HL-60 (cell line): ENCODE data around the gene ETV6.

Source experiments
- DNase-seq, 2 experiments: peaks; one replicate each; pipeline ENCODE4 v3.0.0-alpha.2; 2010 to 2020; ENCODE audit warnings: low read depth in 1 of 2, low spot score in 1 of 2
- H3K27ac ChIP-seq: fragments of 250-450 bp; sonication (Bioruptor Pico); replicated peaks from 2 replicates; pipeline ENCODE4 v1.5.1; 2020; ENCODE audit warnings: mild to moderate bottlenecking, moderate library complexity
- H3K27me3 ChIP-seq: fragments of 250-450 bp; sonication (Bioruptor Pico); 2 replicates; pipeline ENCODE4 v1.5.1; 2021; ENCODE audit warnings: mild to moderate bottlenecking, moderate library complexity; ENCODE audit not compliant: insufficient read depth, poor library complexity, severe bottlenecking
- H3K4me3 ChIP-seq: replicated peaks from 2 replicates; pipeline ENCODE4 v1.5.1; 2011; ENCODE audit warnings: mild to moderate bottlenecking, control low read depth, low read length; ENCODE audit not compliant: insufficient read depth
- GABPA ChIP-seq: IDR thresholded peaks from 2 replicates; pipeline ENCODE4 v1.6.1; 2012; ENCODE audit warnings: low read depth
- POLR2AphosphoS5 ChIP-seq: IDR thresholded peaks from 2 replicates; pipeline ENCODE4 v1.6.1; 2012; ENCODE audit warnings: low read depth
- SPI1 ChIP-seq: IDR thresholded peaks from 2 replicates; pipeline ENCODE4 v1.6.1; 2012; ENCODE audit warnings: low read depth, mild to moderate bottlenecking, borderline replicate concordance
- TF ChIP-seq, protein P1 (sequence below): IDR thresholded peaks from one replicate; pipeline ENCODE4 v1.5.1; 2011; ENCODE audit warnings: low read length, control low read depth, inconsistent platforms; ENCODE audit not compliant: insufficient read depth
- TF ChIP-seq, protein P2 (sequence below): IDR thresholded peaks from 2 replicates; pipeline ENCODE4 v1.6.1; 2012; ENCODE audit warnings: low read depth; ENCODE audit not compliant: insufficient replicate concordance

Gene ETV6

DNA sequence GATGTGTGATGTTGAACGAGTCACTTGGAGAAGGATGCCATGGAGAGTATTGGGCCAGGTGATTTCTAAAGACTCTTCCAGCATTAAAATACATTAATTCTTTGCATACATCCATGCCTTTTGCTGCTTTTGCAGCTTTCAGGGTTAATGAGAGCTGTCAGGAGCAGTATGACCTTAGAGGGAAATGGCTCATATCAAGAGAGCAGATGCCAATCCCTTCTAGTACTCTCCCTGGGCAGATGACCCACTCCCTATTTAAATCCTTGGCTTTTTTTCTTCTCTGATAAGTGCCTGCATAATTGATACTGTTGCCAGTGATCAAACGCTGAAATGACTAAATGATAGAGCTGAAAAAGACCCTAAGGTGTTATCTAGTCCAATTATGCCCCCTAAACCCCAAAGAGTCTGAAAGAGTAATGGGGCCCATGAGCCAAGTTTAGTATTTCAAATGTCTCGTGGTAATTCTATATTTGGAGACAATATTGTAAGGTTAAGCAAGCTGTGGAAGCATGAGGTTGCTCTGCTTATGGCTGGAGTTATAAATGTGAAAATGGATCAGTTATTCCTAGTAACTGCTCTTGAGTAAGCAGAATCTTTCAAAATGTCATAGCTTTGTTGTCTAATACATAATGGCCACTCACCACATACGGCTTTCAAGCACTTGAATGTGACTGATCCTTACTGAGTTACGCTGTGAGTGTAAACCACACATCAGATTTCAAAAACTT, 137.3 kb downstream of the ETV6 start:
- no peak for DNase-seq

DNA sequence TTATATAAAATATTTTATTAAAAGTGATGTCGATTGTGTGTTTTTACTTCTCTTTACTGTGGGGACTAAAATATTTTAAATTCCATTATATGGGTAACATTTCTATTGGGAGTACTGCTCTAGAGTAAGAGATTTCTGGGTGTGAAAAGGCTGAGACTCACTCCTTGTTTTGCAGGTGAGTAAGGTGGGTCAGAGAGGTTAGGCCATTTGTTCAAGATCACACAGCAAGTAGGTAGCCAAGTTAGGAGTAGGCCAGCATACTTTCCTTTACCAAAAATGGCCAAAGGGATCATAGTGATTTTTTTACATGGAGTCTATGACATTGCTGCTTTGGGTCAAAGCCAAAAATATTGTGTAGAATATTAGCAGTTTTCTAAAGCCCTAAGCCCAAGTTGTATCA, 138.0 kb downstream of the ETV6 start:
- DNase-seq, result no peak
- H3K27me3 ChIP-seq, result no peaks in the 10 kb centered on the region
- no peak overlapping the region for H3K4me3 ChIP-seq
- TF ChIP-seq, protein P1, sequence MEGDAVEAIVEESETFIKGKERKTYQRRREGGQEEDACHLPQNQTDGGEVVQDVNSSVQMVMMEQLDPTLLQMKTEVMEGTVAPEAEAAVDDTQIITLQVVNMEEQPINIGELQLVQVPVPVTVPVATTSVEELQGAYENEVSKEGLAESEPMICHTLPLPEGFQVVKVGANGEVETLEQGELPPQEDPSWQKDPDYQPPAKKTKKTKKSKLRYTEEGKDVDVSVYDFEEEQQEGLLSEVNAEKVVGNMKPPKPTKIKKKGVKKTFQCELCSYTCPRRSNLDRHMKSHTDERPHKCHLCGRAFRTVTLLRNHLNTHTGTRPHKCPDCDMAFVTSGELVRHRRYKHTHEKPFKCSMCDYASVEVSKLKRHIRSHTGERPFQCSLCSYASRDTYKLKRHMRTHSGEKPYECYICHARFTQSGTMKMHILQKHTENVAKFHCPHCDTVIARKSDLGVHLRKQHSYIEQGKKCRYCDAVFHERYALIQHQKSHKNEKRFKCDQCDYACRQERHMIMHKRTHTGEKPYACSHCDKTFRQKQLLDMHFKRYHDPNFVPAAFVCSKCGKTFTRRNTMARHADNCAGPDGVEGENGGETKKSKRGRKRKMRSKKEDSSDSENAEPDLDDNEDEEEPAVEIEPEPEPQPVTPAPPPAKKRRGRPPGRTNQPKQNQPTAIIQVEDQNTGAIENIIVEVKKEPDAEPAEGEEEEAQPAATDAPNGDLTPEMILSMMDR, result no peak
- TF ChIP-seq, protein P2, sequence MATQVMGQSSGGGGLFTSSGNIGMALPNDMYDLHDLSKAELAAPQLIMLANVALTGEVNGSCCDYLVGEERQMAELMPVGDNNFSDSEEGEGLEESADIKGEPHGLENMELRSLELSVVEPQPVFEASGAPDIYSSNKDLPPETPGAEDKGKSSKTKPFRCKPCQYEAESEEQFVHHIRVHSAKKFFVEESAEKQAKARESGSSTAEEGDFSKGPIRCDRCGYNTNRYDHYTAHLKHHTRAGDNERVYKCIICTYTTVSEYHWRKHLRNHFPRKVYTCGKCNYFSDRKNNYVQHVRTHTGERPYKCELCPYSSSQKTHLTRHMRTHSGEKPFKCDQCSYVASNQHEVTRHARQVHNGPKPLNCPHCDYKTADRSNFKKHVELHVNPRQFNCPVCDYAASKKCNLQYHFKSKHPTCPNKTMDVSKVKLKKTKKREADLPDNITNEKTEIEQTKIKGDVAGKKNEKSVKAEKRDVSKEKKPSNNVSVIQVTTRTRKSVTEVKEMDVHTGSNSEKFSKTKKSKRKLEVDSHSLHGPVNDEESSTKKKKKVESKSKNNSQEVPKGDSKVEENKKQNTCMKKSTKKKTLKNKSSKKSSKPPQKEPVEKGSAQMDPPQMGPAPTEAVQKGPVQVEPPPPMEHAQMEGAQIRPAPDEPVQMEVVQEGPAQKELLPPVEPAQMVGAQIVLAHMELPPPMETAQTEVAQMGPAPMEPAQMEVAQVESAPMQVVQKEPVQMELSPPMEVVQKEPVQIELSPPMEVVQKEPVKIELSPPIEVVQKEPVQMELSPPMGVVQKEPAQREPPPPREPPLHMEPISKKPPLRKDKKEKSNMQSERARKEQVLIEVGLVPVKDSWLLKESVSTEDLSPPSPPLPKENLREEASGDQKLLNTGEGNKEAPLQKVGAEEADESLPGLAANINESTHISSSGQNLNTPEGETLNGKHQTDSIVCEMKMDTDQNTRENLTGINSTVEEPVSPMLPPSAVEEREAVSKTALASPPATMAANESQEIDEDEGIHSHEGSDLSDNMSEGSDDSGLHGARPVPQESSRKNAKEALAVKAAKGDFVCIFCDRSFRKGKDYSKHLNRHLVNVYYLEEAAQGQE, result no peak
- TF ChIP-seq GABPA (no peak), POLR2AphosphoS5 (no peak), SPI1 (no peak)
- no peak overlapping the region; the same call in 1 of the 2 replicates for H3K27ac ChIP-seq

More for the DNA sequence above, 137.3 kb downstream of the ETV6 start:
- no peak overlapping the region for H3K4me3 ChIP-seq
- no peak for TF ChIP-seq POLR2AphosphoS5
- TF ChIP-seq, protein P1, result no peak
- TF ChIP-seq SPI1, result no peak
- TF ChIP-seq GABPA, result no peak
- TF ChIP-seq, protein P2, result no peak
- H3K27me3 ChIP-seq, result no peaks in the 10 kb centered on the region
- H3K27ac ChIP-seq, result peak overlapping the region; percentile 21

DNA sequence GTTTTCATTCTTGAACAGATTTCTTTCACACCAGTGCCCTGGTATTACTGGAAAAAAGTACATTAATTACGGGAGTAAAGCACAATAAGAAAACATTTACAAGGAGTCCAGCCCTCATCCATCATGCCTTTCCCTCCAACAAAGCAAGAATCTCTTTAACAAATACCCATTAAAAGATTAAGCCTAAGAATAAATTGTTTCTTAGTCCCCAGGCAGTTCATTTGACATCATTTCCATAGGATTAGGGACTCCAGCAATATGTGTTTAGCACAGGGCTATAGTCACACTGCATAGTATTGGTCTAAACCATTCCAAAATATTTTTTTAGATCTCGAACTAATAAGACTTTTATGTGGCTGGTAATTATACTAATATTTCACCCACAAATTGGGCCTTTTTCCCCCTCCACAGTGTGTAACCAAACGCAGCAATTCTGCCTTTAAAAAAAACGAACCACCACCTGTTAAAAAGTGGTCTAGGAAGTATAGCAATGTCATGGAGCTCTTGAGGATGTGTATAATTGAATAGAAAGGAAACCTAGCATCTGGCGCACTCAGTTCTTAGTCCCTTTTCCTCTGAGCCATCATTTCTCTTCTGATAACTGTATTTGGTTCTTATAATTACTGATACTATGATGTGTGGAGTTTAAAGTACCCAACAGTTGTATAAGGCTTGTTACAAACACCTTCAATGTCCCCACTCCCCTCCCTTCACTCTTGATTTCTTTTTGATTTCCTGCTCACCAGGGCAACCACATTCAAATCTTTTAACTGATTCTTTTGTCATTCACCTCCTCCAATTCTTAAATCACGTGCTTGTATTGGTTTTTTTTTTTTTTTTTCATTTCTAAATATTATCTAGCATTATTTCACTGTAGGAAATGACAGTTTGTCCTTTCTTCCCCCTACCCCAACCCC, 138.7 kb downstream of the ETV6 start:
- TF ChIP-seq, protein P2, result no peak
- no peak for TF ChIP-seq SPI1
- no peak for TF ChIP-seq POLR2AphosphoS5
- Histone ChIP-seq H3K27ac (peak overlapping the region; percentile 29; the same call in 1 of the 2 replicates), H3K4me3 (no peak overlapping the region), H3K27me3 (no peaks in the 10 kb centered on the region)
- DNase-seq, result no peak
